ENCODE results near the gene AMFR. TPM values are rescaled to one million over a fixed set of nuclear protein-coding genes. Genes with fewer than 3 reads are reported as not detected.

The AMFR gene
- total and polyA plus RNA-seq, 2 of the 13 experiments (the other 11 are each of a cell fraction or from before 2014, with no cell fraction given): 52.9 to 108 TPM

DNA sequence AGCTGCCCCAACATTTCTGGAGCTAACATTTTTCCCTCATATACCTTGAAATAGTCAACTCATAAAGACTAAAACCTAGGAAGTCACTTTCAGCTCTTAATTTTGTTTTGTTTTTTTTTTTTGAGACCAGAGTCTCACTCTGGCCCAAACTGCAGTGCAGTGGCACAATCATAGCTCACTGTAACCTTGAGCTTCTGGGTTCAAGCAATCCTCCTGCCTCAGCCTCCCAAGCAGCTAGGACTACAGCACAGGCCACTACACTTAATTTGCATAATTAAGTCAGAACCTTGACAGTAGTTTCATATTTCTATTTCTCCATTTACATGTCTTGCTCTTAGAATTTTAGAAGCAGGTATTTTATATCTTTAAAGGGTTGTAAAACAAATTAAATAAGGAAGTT is 4.7 kb downstream of the AMFR start (continued):
- TF ChIP-seq, protein P1, sequence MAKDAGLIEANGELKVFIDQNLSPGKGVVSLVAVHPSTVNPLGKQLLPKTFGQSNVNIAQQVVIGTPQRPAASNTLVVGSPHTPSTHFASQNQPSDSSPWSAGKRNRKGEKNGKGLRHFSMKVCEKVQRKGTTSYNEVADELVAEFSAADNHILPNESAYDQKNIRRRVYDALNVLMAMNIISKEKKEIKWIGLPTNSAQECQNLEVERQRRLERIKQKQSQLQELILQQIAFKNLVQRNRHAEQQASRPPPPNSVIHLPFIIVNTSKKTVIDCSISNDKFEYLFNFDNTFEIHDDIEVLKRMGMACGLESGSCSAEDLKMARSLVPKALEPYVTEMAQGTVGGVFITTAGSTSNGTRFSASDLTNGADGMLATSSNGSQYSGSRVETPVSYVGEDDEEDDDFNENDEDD (CRISPR knock-in tag; IDR thresholded peaks at IDR 0.05; ENCODE audit: borderline replicate concordance): no peak
- TF ChIP-seq SATB2 (CRISPR knock-in tag; IDR thresholded peaks at IDR 0.05) (no peak), MEIS2 (CRISPR knock-in tag; IDR thresholded peaks at IDR 0.05) (no peak), ZMYM3 (CRISPR knock-in tag; IDR thresholded peaks at IDR 0.05) (peak; percentile 46; the same call in 1 of the 2 replicates), TBX3 (IDR thresholded peaks at IDR 0.05; ENCODE audit: borderline replicate concordance) (no peak)
- TF ChIP-seq, protein P2, sequence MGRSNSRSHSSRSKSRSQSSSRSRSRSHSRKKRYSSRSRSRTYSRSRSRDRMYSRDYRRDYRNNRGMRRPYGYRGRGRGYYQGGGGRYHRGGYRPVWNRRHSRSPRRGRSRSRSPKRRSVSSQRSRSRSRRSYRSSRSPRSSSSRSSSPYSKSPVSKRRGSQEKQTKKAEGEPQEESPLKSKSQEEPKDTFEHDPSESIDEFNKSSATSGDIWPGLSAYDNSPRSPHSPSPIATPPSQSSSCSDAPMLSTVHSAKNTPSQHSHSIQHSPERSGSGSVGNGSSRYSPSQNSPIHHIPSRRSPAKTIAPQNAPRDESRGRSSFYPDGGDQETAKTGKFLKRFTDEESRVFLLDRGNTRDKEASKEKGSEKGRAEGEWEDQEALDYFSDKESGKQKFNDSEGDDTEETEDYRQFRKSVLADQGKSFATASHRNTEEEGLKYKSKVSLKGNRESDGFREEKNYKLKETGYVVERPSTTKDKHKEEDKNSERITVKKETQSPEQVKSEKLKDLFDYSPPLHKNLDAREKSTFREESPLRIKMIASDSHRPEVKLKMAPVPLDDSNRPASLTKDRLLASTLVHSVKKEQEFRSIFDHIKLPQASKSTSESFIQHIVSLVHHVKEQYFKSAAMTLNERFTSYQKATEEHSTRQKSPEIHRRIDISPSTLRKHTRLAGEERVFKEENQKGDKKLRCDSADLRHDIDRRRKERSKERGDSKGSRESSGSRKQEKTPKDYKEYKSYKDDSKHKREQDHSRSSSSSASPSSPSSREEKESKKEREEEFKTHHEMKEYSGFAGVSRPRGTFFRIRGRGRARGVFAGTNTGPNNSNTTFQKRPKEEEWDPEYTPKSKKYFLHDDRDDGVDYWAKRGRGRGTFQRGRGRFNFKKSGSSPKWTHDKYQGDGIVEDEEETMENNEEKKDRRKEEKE (IDR thresholded peaks at IDR 0.05): no peak
- TF ChIP-seq, protein P3, sequence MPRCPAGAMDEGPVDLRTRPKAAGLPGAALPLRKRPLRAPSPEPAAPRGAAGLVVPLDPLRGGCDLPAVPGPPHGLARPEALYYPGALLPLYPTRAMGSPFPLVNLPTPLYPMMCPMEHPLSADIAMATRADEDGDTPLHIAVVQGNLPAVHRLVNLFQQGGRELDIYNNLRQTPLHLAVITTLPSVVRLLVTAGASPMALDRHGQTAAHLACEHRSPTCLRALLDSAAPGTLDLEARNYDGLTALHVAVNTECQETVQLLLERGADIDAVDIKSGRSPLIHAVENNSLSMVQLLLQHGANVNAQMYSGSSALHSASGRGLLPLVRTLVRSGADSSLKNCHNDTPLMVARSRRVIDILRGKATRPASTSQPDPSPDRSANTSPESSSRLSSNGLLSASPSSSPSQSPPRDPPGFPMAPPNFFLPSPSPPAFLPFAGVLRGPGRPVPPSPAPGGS (CRISPR knock-in tag; IDR thresholded peaks at IDR 0.05): no peak
- TF ChIP-seq, protein P4, sequence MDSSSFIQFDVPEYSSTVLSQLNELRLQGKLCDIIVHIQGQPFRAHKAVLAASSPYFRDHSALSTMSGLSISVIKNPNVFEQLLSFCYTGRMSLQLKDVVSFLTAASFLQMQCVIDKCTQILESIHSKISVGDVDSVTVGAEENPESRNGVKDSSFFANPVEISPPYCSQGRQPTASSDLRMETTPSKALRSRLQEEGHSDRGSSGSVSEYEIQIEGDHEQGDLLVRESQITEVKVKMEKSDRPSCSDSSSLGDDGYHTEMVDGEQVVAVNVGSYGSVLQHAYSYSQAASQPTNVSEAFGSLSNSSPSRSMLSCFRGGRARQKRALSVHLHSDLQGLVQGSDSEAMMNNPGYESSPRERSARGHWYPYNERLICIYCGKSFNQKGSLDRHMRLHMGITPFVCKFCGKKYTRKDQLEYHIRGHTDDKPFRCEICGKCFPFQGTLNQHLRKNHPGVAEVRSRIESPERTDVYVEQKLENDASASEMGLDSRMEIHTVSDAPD (CRISPR knock-in tag; IDR thresholded peaks at IDR 0.05): no peak
- TF ChIP-seq, protein P5, sequence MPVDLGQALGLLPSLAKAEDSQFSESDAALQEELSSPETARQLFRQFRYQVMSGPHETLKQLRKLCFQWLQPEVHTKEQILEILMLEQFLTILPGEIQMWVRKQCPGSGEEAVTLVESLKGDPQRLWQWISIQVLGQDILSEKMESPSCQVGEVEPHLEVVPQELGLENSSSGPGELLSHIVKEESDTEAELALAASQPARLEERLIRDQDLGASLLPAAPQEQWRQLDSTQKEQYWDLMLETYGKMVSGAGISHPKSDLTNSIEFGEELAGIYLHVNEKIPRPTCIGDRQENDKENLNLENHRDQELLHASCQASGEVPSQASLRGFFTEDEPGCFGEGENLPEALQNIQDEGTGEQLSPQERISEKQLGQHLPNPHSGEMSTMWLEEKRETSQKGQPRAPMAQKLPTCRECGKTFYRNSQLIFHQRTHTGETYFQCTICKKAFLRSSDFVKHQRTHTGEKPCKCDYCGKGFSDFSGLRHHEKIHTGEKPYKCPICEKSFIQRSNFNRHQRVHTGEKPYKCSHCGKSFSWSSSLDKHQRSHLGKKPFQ (CRISPR knock-in tag; IDR thresholded peaks at IDR 0.05; ENCODE audit: insufficient replicate concordance): no peak
